Esophagus muscularis mucosa (tissue), 3 donors: Measurements from ENCODE around the gene POLR3B.

Experiments used
- CTCF ChIP-seq, 3 experiments: fragments of 200-600 bp in 2 of 3; fragments of 450-650 bp in 1 of 3; sonication (generic) in 2 of 3; IDR thresholded peaks; one replicate each; pipeline ENCODE4 v1.5.1; 2017 to 2019; ENCODE audit warnings: antibody characterized with exemption in 3 of 3, mild to moderate bottlenecking in 2 of 3, moderate library complexity in 1 of 3
- POLR2A ChIP-seq: fragments of 450-650 bp; IDR thresholded peaks from one replicate; pipeline ENCODE4 v1.6.1; 2017; ENCODE audit warnings: antibody characterized with exemption, moderate library complexity, mild to moderate bottlenecking, low read depth
- POLR2AphosphoS5 ChIP-seq, 2 donors: sonication (generic); formaldehyde crosslinking; IDR thresholded peaks; one replicate each; pipeline ENCODE4 v1.6.1; 2017; ENCODE audit warnings: antibody characterized with exemption in 2 of 2

DNA sequence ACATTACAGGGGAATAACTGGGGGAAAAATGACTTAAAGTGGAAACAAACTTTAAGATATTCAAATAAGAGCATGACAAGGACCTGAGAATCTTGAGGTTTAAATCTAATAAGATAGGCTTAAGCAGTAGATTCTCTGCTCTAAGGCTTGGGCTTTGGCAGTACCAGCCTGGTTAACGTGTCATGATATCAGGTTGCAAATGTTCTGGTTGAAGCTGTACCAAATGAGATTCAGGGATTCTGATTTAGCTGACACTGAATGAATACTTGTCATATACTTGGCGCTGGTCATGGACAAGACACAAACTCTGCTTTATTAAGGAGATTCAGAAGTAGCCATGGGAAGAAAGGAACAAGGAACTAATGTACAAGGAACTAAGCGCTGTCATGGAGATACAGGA lies 48.9 kb upstream of the POLR3B start:
- TF ChIP-seq POLR2AphosphoS5 (IDR thresholded peaks at IDR 0.05), result no peak
- no peak for TF ChIP-seq CTCF (IDR thresholded peaks at IDR 0.05)
- TF ChIP-seq POLR2A, result no peak
